DOHH2 (cell line): ENCODE measurements around the gene ANO4.

Experiments used
- H3F3A ChIP-seq: fragments of 200-600 bp; sonication (generic), shearing (Covaris generic); 2 replicates; pipeline ENCODE4 v1.6.0; 2016; ENCODE audit warnings: antibody characterized with exemption, mild to moderate bottlenecking; ENCODE audit not compliant: control insufficient read depth, insufficient read depth
- H3K27ac ChIP-seq: fragments of 200-600 bp; sonication (generic); 2 replicates; pipeline ENCODE4 v1.5.1; 2014; ENCODE audit warnings: low read depth, mild to moderate bottlenecking, low read length, moderate library complexity
- H3K27me3 ChIP-seq: fragments of 200-600 bp; sonication (generic); 2 replicates; pipeline ENCODE4 v1.6.1; 2014; ENCODE audit warnings: mild to moderate bottlenecking, low read length, mixed read lengths; ENCODE audit not compliant: control insufficient read depth
- H3K36me3 ChIP-seq: fragments of 200-600 bp; sonication (generic); 2 replicates; pipeline ENCODE4 v1.6.1; 2014; ENCODE audit warnings: mild to moderate bottlenecking, low read length, moderate library complexity, mixed read lengths; ENCODE audit not compliant: control insufficient read depth
- H3K4me1 ChIP-seq: fragments of 200-600 bp; sonication (generic); 2 replicates; pipeline ENCODE4 v1.6.1; 2014; ENCODE audit warnings: mild to moderate bottlenecking, low read length, mixed read lengths; ENCODE audit not compliant: control insufficient read depth
- H3K4me2 ChIP-seq: fragments of 200-600 bp; sonication (generic); 2 replicates; pipeline ENCODE4 v1.6.0; 2014; ENCODE audit warnings: mild to moderate bottlenecking, low read length, moderate library complexity
- H3K4me3 ChIP-seq: fragments of 200-600 bp; sonication (generic); 2 replicates; pipeline ENCODE4 v1.5.1; 2014; ENCODE audit warnings: mild to moderate bottlenecking, low read length, mixed read lengths
- H3K79me2 ChIP-seq: fragments of 200-600 bp; sonication (generic); 2 replicates; pipeline ENCODE4 v1.6.1; 2014; ENCODE audit warnings: mild to moderate bottlenecking, low read length, mixed read lengths; ENCODE audit not compliant: control insufficient read depth
- H3K9me2 ChIP-seq: fragments of 200-600 bp; sonication (generic); replicated peaks from 2 replicates; pipeline ENCODE4 v1.6.1; 2014; ENCODE audit warnings: mild to moderate bottlenecking, low read length, mixed read lengths; ENCODE audit not compliant: control insufficient read depth
- H3K9me3 ChIP-seq: fragments of 200-600 bp; sonication (generic); 2 replicates; pipeline ENCODE4 v1.6.1; 2014; ENCODE audit warnings: antibody characterized with exemption, low read length, mixed read lengths; ENCODE audit not compliant: control insufficient read depth, insufficient read depth
- H4K20me1 ChIP-seq: fragments of 200-600 bp; sonication (generic); 2 replicates; pipeline ENCODE4 v1.6.0; 2014; ENCODE audit warnings: low read depth, mild to moderate bottlenecking, antibody characterized with exemption, low read length, moderate library complexity; ENCODE audit not compliant: control insufficient read depth, insufficient read depth
- EZH2phosphoT487 ChIP-seq: fragments of 200-600 bp; sonication (generic); IDR thresholded peaks from 2 replicates; pipeline ENCODE4 v1.6.1; 2017; ENCODE audit warnings: borderline replicate concordance, mild to moderate bottlenecking, antibody characterized with exemption, low read length, moderate library complexity, mixed read lengths
- TF ChIP-seq, protein P1 (sequence below): fragments of 200-600 bp; sonication (generic); IDR thresholded peaks from one replicate; pipeline ENCODE4 v1.5.1; 2014; ENCODE audit warnings: antibody characterized with exemption, mild to moderate bottlenecking, low read depth, low read length; ENCODE audit not compliant: poor library complexity, severe bottlenecking

ANO4 gene

DNA sequence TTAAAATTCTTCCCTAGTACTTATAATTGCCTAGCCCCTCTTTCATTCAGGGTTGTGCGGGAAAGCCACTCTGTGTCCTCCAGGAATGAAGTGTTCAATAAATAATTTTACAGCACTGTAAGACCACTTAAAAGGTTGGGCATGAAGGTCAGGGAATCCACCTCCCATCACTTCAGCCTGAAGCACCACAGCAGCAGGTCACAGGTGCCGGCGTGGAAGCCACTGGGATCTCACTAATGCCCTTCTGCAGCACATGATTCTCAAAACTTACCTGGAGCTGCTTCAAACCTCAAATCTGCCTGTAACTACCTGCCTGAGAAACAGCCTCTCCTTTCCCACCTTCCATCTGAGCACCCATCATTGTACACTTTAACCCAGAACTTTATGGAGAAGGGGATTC is 159.5 kb downstream of the ANO4 start:
- H3K9me2 ChIP-seq: no peaks in the 10 kb centered on the region
- no peaks in the 10 kb centered on the region for H3K79me2 ChIP-seq
- H3K36me3 ChIP-seq: no peaks in the 10 kb centered on the region
- peaks cover 7% of the 10 kb centered on the region; the same call in 1 of the 2 replicates for H3K27me3 ChIP-seq
- no peak overlapping the region for H3K27ac ChIP-seq
- no peak for TF ChIP-seq EZH2phosphoT487
- TF ChIP-seq, protein P1, sequence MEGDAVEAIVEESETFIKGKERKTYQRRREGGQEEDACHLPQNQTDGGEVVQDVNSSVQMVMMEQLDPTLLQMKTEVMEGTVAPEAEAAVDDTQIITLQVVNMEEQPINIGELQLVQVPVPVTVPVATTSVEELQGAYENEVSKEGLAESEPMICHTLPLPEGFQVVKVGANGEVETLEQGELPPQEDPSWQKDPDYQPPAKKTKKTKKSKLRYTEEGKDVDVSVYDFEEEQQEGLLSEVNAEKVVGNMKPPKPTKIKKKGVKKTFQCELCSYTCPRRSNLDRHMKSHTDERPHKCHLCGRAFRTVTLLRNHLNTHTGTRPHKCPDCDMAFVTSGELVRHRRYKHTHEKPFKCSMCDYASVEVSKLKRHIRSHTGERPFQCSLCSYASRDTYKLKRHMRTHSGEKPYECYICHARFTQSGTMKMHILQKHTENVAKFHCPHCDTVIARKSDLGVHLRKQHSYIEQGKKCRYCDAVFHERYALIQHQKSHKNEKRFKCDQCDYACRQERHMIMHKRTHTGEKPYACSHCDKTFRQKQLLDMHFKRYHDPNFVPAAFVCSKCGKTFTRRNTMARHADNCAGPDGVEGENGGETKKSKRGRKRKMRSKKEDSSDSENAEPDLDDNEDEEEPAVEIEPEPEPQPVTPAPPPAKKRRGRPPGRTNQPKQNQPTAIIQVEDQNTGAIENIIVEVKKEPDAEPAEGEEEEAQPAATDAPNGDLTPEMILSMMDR: no peak
- H3K4me1 ChIP-seq: no peaks in the 10 kb centered on the region
- H3K4me2 ChIP-seq: no peak overlapping the region
- H3K9me3 ChIP-seq: no peaks in the 10 kb centered on the region
- no peak overlapping the region for H3K4me3 ChIP-seq
- H3F3A ChIP-seq: no peaks in the 10 kb centered on the region
- H4K20me1 ChIP-seq: no peaks in the 10 kb centered on the region

DNA sequence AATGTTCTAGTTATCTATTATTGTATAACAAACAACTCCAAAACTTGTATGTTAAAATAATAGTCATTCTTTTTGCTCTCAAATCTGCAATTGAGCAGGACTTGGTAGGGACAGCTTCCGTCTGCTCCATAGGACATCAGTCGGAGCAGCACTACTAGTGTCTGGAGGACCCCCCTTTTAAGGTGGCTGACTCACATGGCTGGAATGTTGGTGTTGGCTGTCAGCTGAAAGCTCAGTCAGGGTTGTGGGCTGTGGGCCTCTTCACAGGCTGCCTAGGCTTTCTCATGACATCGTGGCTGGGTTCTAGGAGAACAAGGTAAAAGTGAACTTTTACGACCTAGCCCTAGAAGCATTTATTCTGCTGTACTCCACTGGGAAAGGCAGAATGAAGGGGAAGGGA is 160.6 kb downstream of the ANO4 start:
- Histone ChIP-seq H3K9me3 (no peaks in the 10 kb centered on the region), H3K27me3 (peaks cover 7% of the 10 kb centered on the region), H3F3A (no peaks in the 10 kb centered on the region), H3K79me2 (no peaks in the 10 kb centered on the region), H3K4me3 (no peak overlapping the region), H3K4me1 (no peaks in the 10 kb centered on the region), H3K27ac (no peak overlapping the region), H4K20me1 (no peaks in the 10 kb centered on the region), H3K4me2 (no peak overlapping the region), H3K36me3 (no peaks in the 10 kb centered on the region), H3K9me2 (no peaks in the 10 kb centered on the region)
- TF ChIP-seq, protein P1: no peak
- TF ChIP-seq EZH2phosphoT487: no peak

DNA sequence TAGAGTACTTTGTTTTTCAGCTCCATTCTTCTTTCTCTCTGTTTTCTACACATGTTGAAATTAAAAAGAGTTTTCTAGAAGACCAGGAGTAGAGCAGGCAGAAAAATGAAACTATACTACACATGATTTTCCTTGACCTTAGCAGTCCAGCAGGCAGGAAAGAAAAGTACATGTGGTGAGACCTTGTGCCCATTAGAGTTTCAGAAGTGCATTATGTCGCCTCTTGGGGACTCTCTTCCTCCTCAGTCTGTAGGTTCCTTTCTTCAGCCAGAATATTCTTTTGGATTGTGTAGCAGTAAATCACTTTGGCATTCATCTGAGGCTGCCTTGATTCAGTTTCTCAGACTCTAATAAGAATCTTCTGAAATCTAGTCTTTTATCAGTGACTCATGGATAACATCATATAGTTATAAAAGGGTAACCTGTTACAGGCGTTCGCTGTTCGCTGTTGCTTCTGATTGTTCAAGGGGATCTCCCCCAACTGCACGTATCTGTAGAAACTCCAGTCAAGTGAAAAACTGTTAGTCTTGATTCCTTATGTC is 161.8 kb downstream of the ANO4 start:
- no peaks in the 10 kb centered on the region for H3K9me2 ChIP-seq
- no peak overlapping the region for H3K4me2 ChIP-seq
- no peak overlapping the region for H3K27ac ChIP-seq
- no peaks in the 10 kb centered on the region for H3K36me3 ChIP-seq
- H3K27me3 ChIP-seq: peaks cover 7% of the 10 kb centered on the region
- H3K9me3 ChIP-seq: no peaks in the 10 kb centered on the region
- H3K4me1 ChIP-seq: no peaks in the 10 kb centered on the region
- no peak for TF ChIP-seq EZH2phosphoT487
- TF ChIP-seq, protein P1: no peak
- no peak overlapping the region for H3K4me3 ChIP-seq
- H4K20me1 ChIP-seq: no peaks in the 10 kb centered on the region
- H3F3A ChIP-seq: no peaks in the 10 kb centered on the region
- no peaks in the 10 kb centered on the region for H3K79me2 ChIP-seq
